GM19467 (cell line): ENCODE data around the gene CAPN5.

Experiments
- ATAC-seq: cut with Tn5 transposase; IDR thresholded peaks from one replicate; pipeline ENCODE4 v1.9.1; 2021; ENCODE audit warnings: mild to moderate bottlenecking, moderate library complexity; ENCODE audit not compliant: unreplicated experiment

Gene CAPN5

DNA sequence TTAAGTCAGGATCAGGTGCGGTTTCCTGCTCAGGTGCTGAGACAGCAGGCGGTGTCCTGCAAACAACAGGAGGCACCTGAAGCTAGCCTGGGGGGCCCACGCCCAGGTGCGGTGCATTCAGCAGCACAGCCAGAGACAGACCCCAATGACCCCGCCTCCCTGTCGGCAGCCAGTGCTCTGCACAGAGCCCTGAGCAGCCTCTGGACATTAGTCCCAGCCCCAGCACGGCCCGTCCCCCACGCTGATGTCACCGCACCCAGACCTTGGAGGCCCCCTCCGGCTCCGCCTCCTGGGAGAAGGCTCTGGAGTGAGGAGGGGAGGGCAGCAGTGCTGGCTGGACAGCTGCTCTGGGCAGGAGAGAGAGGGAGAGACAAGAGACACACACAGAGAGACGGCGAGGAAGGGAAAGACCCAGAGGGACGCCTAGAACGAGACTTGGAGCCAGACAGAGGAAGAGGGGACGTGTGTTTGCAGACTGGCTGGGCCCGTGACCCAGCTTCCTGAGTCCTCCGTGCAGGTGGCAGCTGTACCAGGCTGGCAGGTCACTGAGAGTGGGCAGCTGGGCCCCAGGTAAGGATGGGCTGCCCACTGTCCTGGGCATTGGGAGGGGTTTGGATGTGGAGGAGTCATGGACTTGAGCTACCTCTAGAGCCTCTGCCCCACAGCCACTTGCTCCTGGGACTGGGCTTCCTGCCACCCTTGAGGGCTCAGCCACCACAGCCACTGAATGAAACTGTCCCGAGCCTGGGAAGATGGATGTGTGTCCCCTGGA is 61.3 kb downstream of the CAPN5 start, which contains the start of gene MYO7A:
TSS of gene MYO7A (plus strand) at position 327 of the 772 bp plus-strand sequence. CDS start 2,389 bp downstream, outside the sequence.
- no peak for ATAC-seq

DNA sequence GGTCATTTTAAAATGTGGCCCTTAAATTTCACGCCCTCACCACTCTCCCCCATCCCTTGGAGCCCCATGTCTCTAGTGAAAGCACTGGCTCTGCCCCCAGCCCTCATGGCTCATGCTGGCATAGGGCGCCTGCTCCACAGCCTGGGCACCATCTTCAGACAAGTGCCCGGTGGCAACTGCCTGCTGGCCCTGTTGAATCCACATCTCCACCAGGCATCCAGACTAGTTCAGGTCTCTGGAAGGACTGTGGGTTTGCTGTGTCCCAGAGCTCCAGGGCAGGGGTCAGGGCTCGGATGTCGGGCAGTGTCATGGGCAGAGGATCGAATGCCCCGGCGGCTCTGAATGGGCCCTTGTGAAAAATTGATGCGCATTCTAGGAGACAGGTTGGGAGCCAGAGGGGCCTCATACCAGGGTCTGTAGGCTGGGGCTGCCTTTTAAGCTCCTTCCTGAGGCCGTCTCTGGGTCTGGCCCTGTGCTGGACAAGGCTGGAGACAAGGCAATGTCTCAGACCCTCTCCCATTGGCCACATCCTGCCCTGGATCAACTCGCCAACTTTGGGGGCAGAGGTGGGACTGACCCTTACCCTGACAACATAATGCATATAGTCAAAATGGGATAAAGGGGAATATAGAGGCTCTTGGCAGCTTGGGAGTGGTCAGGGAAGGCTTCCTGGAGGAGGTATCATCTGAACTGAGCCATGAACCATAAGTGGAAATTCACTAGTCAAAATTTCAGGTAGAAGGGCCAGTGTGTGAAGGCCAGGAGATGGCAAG is 62.5 kb downstream of the CAPN5 start:
- no peak for ATAC-seq

DNA sequence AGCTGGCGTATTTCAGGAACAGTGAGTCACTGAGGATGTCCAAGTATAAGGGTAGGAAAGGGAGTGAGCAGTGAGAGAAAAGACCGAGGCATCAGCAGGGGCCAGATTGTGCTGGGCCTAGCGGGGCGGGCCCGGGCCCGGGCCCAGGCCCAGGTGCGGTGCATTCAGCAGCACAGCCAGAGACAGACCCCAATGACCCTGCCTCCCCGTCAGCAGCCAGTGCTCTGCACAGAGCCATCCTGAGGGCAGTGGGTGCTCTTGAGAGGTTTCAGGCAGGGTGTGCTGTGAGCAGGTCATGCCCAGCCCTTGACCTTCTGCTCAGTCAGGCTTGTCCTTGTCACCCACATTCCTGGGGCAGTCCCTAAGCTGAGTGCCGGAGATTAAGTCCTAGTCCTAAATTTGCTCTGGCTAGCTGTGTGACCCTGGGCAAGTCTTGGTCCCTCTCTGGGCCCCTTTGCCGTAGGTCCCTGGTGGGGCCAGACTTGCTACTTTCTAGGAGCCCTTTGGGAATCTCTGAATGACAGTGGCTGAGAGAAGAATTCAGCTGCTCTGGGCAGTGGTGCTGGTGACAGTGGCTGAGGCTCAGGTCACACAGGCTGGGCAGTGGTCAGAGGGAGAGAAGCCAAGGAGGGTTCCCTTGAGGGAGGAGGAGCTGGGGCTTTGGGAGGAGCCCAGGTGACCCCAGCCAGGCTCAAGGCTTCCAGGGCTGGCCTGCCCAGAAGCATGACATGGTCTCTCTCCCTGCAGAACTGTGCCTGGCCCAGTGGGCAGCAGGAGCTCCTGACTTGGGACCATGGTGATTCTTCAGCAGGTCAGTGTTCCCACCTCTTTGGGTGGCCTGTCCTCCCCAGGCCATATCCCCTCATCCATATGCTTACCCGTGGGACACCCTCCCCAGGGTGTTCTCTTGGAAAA is 63.3 kb downstream of the CAPN5 start:
- no peak for ATAC-seq

DNA sequence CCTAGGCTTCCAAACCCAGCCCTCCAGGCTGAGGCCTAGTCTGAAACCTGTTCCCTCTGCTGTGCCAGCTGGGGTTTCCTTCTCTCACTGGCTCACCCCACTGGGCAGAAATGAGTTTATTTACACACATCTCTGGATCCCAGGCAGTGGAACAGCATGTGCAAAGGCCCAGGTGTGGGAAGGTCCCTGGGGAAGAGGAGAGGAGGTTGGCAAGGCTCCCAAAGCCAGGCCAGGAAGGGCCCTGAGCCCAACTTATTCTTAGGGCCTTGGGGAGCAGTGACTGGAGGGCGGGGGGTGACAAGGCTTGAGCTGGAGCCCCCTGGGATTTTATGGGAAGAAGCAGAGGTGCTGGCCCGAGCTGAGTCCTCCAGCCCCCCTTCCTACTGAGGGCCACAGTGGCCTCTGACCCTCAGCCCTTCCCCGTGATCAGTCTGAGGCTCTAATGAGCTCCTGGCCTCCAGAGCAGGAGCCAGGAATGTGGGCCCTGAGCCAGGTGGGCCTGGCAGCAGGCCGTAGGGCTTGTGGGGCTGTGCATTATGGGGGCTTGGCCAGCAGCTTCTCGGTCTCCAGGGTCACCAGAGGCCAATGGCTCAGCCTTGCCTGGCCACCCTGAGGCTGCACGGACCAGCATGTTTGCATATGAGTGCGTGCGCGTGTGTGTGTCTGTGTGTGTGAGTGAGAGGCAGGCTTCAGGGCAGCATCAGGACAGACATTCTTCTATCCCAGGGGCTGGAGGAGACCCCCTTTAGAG is 64.2 kb downstream of the CAPN5 start:
- no peak for ATAC-seq

DNA sequence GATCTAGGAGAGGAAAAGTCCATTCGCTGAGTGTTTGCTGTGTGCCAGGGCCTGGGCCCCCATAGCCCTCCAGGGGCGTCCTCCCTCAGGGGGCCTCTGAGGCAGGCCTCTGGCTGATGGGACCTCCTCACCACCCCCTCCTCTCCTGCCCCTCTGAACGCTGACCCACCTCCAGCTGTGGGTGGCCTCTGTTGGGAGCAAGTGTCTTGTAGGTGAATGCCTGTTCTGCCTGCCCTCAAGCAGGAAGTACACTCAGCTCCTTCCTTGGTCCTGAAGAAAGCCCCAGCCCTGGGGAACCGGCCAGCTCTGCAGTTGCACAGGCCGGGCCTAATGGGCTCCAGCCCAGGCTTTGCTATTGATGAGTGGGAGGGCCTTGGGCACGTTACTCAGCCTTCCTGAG is 64.8 kb downstream of the CAPN5 start:
- ATAC-seq = no peak

DNA sequence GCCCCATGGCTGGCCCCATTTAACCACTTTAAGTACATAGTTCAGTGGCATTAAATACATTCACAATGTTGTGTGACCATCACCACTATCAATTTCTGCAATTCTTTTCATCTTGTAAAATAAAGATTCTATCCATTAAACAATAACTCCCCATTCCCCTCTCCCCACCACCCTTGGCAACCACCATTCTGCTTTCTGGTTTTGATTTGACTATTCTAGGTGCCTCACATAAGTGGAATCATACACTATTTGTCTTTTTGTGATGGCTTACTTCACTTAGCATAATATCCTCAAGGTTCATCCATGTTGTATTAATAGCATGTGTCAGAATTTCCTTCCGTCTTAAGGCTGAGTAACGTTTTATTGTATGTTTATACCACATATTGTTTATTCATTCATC is 68.3 kb downstream of the CAPN5 start:
- ATAC-seq = no peak

DNA sequence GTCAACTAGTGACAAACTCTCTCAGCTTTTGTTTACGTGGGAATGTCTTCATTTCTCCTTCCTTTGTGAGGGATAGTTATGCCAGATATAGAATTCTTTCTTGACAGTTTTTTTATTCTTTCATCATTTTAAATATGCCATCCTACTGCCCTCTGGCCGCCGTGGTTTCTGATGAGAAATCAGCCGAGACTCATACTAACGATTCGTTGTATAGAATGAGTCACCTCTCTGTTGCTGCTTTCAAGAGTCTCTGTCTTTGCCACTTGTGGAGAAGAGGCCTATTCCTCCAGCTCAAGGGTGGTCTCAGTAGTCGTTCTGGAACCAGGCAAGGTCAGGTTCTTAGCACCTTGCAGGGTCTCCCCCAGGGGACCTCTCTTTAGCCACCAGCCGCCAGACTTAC is 69.3 kb downstream of the CAPN5 start:
- ATAC-seq = no peak

DNA sequence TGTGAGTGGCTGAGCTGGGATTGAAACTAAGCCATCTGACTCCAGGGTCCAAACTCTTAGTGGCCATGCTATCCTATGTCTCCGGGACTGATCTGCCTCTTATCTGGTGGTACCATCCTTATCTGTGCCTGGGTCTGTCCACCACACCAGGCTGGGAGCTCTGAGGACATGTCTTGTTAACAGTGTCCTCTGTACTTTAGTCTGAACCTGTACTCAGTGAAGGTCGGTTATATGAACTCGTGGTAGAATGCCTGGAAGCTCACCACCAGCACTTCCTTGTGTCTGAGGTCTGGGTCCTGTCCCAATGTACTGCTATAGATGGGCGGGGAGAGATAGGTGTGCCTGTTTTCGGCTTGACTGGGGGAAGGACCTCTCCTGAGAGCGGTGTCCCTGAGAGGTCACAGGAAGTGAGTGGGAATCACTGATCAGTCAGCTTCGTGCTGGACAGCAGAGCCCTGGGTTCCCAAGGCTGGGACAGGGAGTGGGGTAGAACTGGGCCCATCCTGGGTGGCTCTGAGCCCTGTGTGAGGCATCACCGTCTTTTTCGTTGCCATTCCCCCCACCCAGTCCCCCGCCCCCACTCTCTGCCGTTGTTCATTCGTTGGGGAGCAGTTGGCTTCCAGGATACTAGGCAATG is 70.1 kb downstream of the CAPN5 start:
- no peak for ATAC-seq

GRCh38 chr11:77137421-77137820 is 70.7 kb downstream of the CAPN5 start:
- no peak for ATAC-seq

- no peak for ATAC-seq
Measured at GRCh38 chr11:77138106-77138649, 71.4 kb downstream of the CAPN5 start.

DNA sequence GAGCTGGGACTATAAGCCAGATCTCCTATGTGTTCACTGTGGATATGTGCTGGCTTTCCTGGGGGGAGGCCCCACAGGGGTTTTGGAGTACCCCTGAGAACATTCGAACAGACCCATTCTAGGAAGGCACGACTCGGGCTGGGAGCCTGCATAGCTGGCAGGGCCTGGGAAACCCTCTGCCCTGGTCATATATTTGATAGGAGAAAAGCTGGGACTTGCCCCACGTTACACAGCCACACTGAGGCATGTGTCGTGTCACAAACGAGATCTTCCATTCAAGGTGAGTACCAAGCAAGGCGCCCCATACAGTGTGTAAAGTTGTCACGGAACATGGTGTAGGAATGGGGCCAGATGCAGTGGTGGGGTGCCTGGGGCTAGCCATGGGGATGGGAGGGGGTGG is 72.4 kb downstream of the CAPN5 start:
- ATAC-seq = no peak

GRCh38 chr11:77140231-77140851 is 73.6 kb downstream of the CAPN5 start:
- no peak for ATAC-seq

GRCh38 chr11:77141034-77141433 is 74.3 kb downstream of the CAPN5 start:
- ATAC-seq = no peak

GRCh38 chr11:77141475-77141874 is 74.7 kb downstream of the CAPN5 start:
- ATAC-seq = no peak

- no peak for ATAC-seq
Measured at GRCh38 chr11:77142091-77142975, 75.6 kb downstream of the CAPN5 start.

- no peak for ATAC-seq
Measured at GRCh38 chr11:77143405-77144020, 76.7 kb downstream of the CAPN5 start.

- no peak for ATAC-seq
Measured at GRCh38 chr11:77144196-77144856, 77.6 kb downstream of the CAPN5 start.
